CD4-positive, alpha-beta T cell treated with Interleukin-4 for 4 hours (primary cell): ENCODE results near the gene MVD.
"Not testable (repeated sequence)": the region's sequence is repeated elsewhere in the genome, so short reads cannot be mapped to it uniquely, and the experiment has no call there.

Source experiments
- DNase-seq: peaks from one replicate; pipeline ENCODE4 v3.0.0-alpha.2; 2020

MVD gene

GRCh38 chr16:88622866-88623265 lies 40.0 kb downstream of the MVD start:
- DNase-seq = no peak

DNA sequence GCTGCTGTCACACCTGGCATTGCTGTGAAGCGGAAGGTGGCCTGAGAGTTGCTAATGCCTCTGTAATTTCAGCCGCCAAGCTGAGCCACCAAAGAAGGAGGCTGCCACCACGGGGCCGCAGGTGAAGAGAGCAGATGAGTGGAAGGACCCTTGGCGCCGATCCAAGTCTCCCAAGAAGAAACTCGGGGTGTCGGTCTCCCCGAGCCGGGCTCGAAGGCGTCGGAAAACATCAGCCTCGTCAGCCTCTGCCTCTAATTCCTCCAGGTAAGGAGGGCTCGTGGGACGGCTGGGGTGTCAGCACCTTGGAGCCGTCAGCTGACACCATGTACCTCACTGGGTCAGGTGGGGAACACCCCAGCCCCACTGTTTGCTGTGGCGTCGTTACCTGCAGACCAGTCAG lies 40.8 kb downstream of the MVD start:
- no peak for DNase-seq

DNA sequence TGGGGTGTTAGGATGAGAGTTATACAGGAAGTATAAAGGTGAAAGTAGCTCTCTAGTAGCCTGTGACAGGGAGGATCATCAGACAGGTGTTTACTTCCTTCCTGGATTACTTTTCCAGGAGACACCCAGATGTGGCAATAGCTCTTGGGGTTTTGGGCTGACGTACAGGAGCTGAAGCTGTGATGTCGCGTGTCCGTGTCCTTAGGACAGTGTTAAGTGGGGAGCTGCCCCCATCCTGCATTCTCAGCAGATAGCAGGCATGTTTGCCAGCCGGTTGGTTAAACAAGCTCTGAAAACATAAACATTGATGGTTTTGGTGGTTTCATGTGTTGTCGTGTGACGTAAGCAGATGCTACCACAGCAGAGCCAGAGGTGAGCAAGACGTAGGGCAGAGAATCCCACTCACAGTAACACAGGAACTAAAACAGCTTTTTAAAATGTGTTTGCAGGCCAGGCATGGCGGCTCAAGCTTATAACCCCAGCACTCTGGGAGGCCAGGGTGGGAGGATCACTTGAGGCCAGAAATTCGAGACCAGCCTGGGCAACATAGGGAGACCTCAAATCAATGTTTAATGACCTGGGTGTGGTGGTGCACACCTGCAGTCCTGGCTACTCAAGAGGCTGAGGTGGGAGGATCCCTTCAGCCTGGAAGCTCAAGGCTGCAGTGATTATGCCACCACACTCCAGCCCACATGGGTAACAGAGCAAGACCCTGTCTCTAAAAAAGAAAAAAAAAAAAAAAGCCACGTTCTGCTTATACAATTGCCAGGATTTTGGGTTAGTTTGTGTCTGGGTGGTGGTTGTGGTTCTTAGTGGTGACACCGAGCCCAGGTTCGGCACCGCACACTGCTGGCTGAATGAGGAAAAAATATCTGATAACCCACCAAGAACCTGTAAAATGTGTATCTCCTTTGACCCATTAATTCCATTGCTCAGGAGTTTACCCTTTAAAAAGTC lies 42.8 kb downstream of the MVD start:
- peak; percentile 86 for DNase-seq

DNA sequence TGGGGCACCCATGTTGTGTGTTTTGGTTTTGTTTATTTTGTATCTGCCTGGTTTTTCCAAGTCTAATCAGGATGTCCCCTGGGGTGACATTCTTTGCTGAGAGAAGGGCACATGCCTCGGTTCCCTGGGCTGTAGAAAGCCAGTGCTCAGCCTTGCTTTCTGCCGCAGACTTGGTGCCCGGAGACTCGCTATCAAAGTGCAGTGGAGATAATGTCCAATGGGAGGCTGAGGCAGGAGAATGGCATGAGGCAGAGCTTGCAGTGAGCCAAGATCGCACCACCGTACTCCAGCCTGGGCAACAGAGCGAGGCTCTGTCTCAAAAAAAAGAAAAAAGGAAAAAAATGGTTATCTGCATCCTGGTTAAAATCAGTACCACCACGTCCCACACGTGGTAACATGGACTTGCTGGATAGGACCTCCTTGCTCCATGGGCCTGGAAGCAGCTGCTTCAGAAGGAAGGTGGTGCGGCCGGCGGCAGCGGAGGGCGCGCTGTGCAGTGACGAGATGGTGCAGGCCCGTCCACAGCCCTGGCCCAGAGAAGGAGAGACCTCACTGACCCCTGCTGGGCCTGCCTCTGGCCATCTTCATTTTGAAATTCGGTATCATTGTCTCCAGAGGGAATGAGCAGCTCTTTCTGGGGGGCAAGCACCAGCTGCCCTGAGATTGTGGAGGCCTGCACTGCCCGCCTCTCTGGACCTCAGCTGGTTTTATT lies 43.8 kb downstream of the MVD start:
- no peak for DNase-seq

DNA sequence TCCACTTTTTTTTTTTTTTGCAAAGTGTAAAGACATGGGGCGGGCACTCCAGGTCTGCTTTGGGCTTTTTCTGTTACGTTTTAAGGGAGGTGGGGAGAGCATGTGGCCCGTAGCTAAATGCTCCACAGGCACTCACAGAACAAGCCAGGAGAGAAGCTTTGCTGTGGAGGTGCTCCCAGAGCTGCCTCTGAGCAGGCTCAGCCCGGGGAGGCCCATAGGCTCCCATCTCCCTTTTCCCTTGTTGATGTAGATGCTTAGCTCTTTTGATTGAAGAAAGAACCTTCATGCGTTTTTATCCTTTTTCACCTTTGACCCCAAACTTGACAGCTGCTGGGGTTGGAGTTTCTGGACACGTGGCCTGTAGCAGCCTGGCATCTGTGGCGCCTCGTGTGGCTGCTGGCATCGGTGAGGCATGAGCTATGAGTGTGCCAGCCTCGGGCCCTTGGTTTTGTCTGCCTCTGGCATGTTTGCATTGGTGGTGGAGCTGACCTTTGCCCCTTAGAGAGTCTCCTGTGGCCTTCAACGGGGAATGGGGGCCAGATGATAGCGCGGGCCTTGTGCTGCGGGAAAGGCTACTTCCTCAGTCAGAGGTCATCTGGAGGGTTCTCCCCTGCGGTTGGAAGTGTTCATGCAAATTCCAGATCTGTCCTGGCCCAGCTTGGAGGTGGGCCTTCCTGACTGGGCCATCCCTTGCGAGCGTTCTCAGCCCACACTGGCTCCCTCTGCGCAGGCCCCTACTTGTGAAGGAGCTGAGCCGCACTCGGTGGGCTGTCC lies 44.5 kb downstream of the MVD start:
- no peak for DNase-seq

DNA sequence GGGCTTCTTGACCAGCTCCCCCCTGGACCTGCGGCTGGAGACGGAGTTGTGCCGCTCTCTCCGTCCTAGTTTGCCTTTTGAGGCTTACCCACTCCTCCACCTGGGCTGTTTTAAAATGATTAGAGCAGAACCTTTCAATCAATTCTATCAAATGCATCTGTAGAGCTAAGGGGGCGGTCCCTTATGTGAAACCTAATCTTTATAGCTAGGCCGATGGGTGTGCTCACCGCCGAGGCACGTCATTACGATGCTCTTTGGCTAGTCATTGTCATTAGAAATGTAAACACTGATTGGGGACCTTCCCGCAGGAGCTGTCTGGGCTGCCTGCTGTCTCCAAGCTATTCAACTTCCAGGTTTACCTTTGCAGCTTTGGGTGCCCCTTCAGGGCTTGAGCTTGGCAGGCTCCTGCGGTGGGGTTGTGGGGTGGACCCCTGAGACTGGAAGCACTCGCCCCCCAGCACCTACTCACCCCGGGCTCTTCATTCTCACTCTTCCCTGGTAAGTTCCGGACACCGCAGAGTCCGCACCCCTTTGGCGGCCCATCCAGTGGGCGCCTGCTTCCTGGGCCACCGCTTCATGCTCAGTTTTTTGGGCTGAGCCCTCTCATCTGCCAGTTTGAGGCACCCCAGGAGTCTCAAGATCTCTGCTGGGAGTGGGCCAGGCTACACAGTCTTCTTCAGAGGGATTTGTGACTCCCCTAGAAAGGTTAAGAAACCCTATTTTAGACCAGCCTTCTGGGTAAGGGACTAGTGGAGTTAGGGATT lies 45.4 kb downstream of the MVD start:
- no peak for DNase-seq

GRCh38 chr16:88616736-88617135 lies 46.2 kb downstream of the MVD start:
- DNase-seq = no peak

GRCh38 chr16:88616320-88616719 lies 46.6 kb downstream of the MVD start:
- DNase-seq = no peak

DNA sequence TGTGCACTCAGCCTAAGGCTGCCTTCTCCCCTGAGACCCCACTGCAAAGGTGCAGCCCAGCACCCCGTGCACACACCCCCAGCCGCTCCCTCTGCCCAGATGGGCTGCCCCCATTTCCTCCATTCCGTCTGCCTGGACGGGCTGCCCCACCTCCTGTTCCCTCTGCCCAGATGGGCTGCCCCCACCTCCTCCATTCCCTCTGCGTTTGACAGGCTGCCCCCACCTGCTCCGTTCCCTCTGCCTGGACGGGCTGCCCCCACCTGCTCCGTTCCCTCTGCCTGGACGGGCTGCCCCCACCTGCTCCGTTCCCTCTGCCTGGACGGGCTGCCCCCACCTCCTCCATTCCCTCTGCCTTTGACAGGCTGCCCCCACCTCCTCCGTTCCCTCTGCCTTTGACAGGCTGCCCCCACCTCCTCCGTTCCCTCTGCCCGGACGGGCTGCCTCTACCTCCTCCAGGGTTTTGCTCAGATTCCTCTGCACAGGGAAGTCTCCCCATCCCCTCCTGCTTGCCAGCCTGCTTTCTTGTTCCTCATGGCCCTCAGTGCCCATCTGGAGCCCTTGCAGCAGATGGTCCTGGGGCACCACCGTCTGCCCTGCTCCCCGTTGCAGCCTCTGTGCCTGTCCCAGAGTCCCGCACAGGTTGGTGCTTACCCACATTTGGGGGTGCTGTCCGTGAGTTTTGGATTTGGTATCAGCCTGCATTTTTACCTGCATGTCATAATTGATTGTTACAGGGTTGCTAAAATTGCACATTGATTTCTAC lies 47.9 kb downstream of the MVD start:
- DNase-seq = no peak

DNA sequence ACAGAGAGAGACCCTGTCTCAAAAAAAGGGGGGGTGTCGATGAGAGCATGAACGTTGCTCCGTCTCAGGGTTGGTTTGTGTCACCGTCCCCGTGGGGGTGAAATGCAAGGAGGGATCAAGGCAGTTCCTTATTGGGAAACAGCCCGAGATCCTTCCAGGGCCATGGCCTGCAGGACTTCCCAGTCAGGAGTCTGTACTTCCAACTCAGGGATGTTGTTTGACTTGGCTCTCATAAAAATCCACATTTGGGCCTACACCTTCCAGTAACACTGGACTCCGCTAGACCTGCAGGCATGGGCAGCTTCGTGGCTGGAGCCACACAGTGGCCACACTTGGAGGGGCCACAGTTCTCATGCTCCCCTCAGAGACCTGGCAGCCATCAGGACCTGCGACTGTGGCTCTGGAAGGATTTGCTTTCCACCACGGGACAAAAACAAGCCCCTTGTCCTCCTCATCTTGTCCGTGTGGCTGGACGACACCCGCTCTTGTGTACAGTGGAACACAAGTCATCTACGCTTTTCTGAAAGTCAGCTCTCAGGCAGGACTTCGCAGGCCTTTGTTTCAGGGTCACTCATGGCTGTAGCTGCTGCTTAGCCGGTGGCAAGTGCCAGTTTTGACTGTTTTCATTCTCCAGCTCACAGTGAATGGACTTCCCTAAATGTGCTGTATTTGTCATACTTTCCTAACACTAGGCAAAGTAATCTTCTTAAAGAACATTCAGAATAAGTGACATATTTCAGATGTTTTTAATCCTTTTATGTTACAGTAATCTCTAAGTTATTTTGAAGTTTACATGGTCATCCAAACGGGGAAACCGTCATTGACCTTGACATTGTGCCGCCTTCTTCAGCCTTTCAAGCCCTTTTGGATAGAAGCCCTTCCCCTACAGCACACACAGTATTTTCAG lies 48.7 kb downstream of the MVD start:
- no peak for DNase-seq

- no peak for DNase-seq
Measured at GRCh38 chr16:88613293-88613692, 49.6 kb downstream of the MVD start.

- DNase-seq = no peak
Measured at GRCh38 chr16:88610909-88611812, 51.7 kb downstream of the MVD start.

DNA sequence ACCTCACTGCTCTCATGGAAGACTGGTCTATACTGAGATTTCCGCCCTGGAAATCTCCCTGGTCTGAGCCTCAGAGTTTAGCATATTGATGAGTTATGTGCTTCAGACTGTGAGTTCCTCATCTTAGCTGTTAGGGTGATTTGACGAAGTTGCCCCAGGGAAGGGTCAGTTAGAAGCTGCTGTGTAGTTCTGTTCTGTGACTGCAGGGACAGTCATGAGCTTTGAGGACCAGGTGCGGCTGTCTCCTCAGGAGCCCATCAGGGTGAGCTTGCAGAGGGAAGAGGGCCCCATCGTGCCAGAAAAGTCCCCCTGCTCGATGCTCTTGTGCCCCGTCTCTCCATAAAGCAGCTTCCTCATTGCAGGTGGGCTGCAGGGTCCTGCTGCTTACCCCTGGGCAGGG lies 52.8 kb downstream of the MVD start:
- no peak for DNase-seq

- DNase-seq = not testable (repeated sequence)
Measured at GRCh38 chr16:88609426-88609825, 53.5 kb downstream of the MVD start.

GRCh38 chr16:88608076-88608475 lies 54.8 kb downstream of the MVD start:
- DNase-seq = no peak

GRCh38 chr16:88606148-88606757 lies 56.6 kb downstream of the MVD start:
- DNase-seq = no peak

- no peak for DNase-seq
Measured at GRCh38 chr16:88605186-88606147, 57.4 kb downstream of the MVD start.

DNA sequence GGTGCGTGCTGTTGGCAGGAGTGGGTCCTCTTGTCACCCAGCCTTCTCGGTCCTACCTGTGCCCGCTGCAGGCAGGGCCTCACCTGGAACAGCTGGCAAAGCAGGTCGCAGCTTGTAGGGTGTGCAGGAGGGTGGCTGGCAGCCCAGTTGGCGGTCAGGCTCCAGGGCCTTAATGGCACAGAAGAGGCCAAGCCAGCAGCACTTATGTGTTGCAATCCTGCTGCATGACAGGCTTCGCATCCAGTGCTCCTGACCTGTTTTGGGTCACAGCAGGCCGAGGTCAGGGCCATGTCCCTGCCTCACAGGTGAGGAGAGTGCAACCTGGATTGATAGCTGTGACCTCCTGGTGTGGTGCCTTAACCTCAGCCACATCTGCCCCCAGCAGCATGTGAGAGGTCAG lies 60.8 kb downstream of the MVD start:
- DNase-seq = no peak
